Coronary artery (tissue), 2 donors: ENCODE measurements around the gene GSTO2.

Experiments
- DNase-seq: peaks from one replicate; pipeline ENCODE4 v3.0.0-alpha.2; 2017; ENCODE audit warnings: low spot score
- H3K27ac ChIP-seq, 2 donors: fragments of 200-600 bp; sonication (generic); one replicate each; pipeline ENCODE4 v1.5.1; 2016 to 2019
- H3K4me3 ChIP-seq: fragments of 200-600 bp; sonication (generic); 2 replicates; pipeline ENCODE4 v1.5.1; 2016; ENCODE audit warnings: mild to moderate bottlenecking, moderate library complexity
- CTCF ChIP-seq: fragments of 200-600 bp; sonication (generic); IDR thresholded peaks from one replicate; pipeline ENCODE4 v1.5.1; 2019; ENCODE audit warnings: antibody characterized with exemption

Gene GSTO2

DNA sequence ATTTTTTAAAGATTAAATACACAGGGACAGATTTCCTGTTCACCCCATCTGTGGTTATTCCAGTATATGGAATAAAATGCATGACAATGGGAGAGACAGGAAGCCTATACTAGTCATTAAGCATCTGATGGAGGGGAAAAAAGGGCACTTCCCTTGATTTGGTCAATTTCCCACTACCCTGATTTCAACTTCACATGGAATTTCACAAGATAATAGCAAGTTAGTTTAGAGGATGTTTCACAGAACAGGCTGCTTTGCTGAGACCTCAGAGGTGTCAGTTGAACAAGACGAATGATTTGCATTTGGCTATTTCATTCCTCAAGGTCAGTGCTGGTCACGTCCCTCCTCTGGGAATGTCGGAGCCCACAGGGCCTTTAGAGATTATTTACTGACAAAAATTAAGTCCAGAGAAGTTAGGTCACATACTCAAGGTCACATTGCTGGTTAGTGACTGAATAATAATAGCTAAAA lies 74.0 kb downstream of the GSTO2 start:
- Histone ChIP-seq H3K4me3 (no peak overlapping the region), H3K27ac (no peak overlapping the region)
- TF ChIP-seq CTCF = no peak
- DNase-seq = no peak

DNA sequence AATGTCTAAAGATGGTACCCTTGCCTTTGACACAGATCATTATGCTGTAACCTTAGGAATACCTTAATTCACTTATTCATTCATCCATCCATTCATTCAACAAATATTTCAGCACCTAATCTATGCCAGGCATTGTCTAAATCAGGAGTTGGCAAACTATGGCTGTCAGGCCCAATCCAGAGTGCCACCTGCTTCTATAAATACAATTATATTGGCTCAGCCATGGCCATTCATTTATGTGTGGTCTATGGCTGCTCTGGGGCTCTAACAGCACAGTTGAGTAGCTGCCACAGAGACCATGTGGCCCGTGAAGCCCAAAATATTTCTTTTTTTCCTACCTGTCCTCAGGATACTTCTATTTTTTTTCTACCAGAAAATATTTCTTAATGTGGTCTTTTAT lies 75.2 kb downstream of the GSTO2 start:
- no peak overlapping the region for H3K4me3 ChIP-seq
- no peak for DNase-seq
- H3K27ac ChIP-seq = no peak overlapping the region
- no peak for TF ChIP-seq CTCF

GRCh38 chr10:104345515-104345914 lies 76.5 kb downstream of the GSTO2 start:
- no peak for DNase-seq
- TF ChIP-seq CTCF = no peak
- Histone ChIP-seq H3K4me3 (no peak overlapping the region), H3K27ac (no peak overlapping the region)

DNA sequence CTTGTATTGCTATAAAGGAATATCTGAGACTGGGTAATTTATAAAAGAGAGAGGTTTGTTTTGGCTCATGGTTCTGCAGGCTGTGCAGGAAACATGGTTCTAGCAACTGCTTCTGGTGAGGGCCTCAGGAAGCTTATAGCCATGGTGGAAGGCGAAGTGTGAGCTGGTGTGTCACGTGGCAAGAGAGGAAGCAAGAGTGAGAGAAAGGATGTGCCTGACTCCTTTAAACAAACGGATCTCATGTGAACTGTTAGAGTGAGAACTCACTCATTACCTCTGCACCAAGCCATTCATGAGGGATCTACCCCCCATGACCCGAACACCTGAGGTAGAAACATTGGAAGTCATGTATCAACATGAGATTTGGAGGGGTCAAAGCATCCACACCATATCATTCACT lies 77.0 kb downstream of the GSTO2 start:
- Histone ChIP-seq H3K27ac (no peak overlapping the region), H3K4me3 (no peak overlapping the region)
- DNase-seq = no peak
- TF ChIP-seq CTCF = no peak

- TF ChIP-seq CTCF = no peak
- H3K4me3 ChIP-seq = no peak overlapping the region
- no peak overlapping the region for H3K27ac ChIP-seq
- no peak for DNase-seq
These were observed 78.5 kb downstream of the GSTO2 start for GRCh38 chr10:104347295-104348045.

- H3K4me3 ChIP-seq = no peak overlapping the region
These were observed 79.6 kb downstream of the GSTO2 start for GRCh38 chr10:104348601-104349000.

More at GRCh38 chr10:104348601-104349000, 79.6 kb downstream of the GSTO2 start:
- no peak for DNase-seq
- no peak for TF ChIP-seq CTCF
- H3K27ac ChIP-seq = no peak overlapping the region
